SIG-M5 treated with dmso at 0.1 percent for 504 hours (cell line): ENCODE measurements around the gene TBC1D22A.

Source experiments
- DNase-seq: peaks from one replicate; lab custom pipeline; 2025; ENCODE audit not compliant: unreplicated experiment; lab: John Stamatoyannopoulos, UW

TBC1D22A gene

GRCh38 chr22:46829941-46830715, 67.7 kb downstream of the TBC1D22A start:
- DNase-seq = no peak

GRCh38 chr22:46830841-46831240, 68.4 kb downstream of the TBC1D22A start:
- DNase-seq = no peak

GRCh38 chr22:46833228-46833627, 70.8 kb downstream of the TBC1D22A start:
- DNase-seq = peak; percentile 15

GRCh38 chr22:46834021-46834737, 71.7 kb downstream of the TBC1D22A start:
- no peak for DNase-seq

GRCh38 chr22:46835288-46835687, 72.8 kb downstream of the TBC1D22A start:
- no peak for DNase-seq

- DNase-seq = no peak
Observed at GRCh38 chr22:46835693-46836092, 73.2 kb downstream of the TBC1D22A start.

- DNase-seq = no peak
Observed at GRCh38 chr22:46841522-46841921, 79.1 kb downstream of the TBC1D22A start.

- no peak for DNase-seq
Observed at GRCh38 chr22:46842606-46843005, 80.2 kb downstream of the TBC1D22A start.

- DNase-seq = no peak
Observed at GRCh38 chr22:46843821-46844255, 81.4 kb downstream of the TBC1D22A start.

- DNase-seq = no peak
Observed at GRCh38 chr22:46844606-46845210, 82.3 kb downstream of the TBC1D22A start.

GRCh38 chr22:46845296-46846149, 83.1 kb downstream of the TBC1D22A start:
- no peak for DNase-seq

- no peak for DNase-seq
Observed at GRCh38 chr22:46846150-46846831, 83.8 kb downstream of the TBC1D22A start.

- DNase-seq = no peak
Observed at GRCh38 chr22:46846832-46847355, 84.4 kb downstream of the TBC1D22A start.

GRCh38 chr22:46848197-46848596, 85.7 kb downstream of the TBC1D22A start:
- no peak for DNase-seq

- DNase-seq = no peak
Observed at GRCh38 chr22:46849101-46849500, 86.7 kb downstream of the TBC1D22A start.

GRCh38 chr22:46849951-46850350, 87.5 kb downstream of the TBC1D22A start:
- DNase-seq = no peak

- no peak for DNase-seq
Observed at GRCh38 chr22:46851311-46851710, 88.9 kb downstream of the TBC1D22A start.

- DNase-seq = no peak
Observed at GRCh38 chr22:46851941-46852340, 89.5 kb downstream of the TBC1D22A start.

GRCh38 chr22:46852771-46853170, 90.3 kb downstream of the TBC1D22A start:
- DNase-seq = no peak

- no peak for DNase-seq
Observed at GRCh38 chr22:46853191-46853590, 90.7 kb downstream of the TBC1D22A start.
